Chondrocyte (in vitro differentiated cells): ENCODE data around the gene CDC73. TPM values are rescaled to one million over a fixed set of nuclear protein-coding genes. Genes with fewer than 3 reads are reported as not detected.
"Not testable (repeated sequence)": the region's sequence is repeated elsewhere in the genome, so short reads cannot be mapped to it uniquely, and the experiment has no call there.

Experiments used
- DNase-seq: peaks from one replicate; pipeline ENCODE4 v3.0.0; 2021; ENCODE audit warnings: mixed read lengths, low spot score
- H3K27ac Mint-ChIP-seq: one replicate; pipeline ENCODE4 v1.8.0; 2021; ENCODE audit warnings: mild to moderate bottlenecking, moderate library complexity, mixed read lengths; ENCODE audit not compliant: unreplicated experiment
- H3K27me3 Mint-ChIP-seq: 2 replicates; pipeline ENCODE4 v1.8.0; 2021; ENCODE audit warnings: low read depth, mixed read lengths
- H3K36me3 Mint-ChIP-seq: 2 replicates; pipeline ENCODE4 v1.8.0; 2021; ENCODE audit warnings: low read depth, mixed read lengths
- H3K4me1 Mint-ChIP-seq: 2 replicates; pipeline ENCODE4 v1.8.0; 2021; ENCODE audit warnings: low read depth, mild to moderate bottlenecking, mixed read lengths
- H3K4me3 Mint-ChIP-seq: one replicate; pipeline ENCODE4 v1.8.0; 2021; ENCODE audit warnings: mild to moderate bottlenecking, moderate library complexity, mixed read lengths; ENCODE audit not compliant: unreplicated experiment
- H3K9me3 Mint-ChIP-seq: 2 replicates; pipeline ENCODE4 v1.8.0; 2021; ENCODE audit warnings: low read depth, mixed read lengths
- CTCF ChIP-seq: fragments of 200-600 bp; sonication (generic); IDR thresholded peaks from 2 replicates; pipeline ENCODE4 v1.5.0; 2021; ENCODE audit warnings: antibody characterized with exemption, mild to moderate bottlenecking, moderate library complexity
- total RNA-seq: library from RNA; stranded (reverse); gene quantifications from 3 replicates; pipeline ENCODE4 v1.2.1, GENCODE V29; 2021

Gene CDC73
- total RNA-seq, 1 donor from 2014 or later, result 69.4 TPM

- H3K36me3 Mint-ChIP-seq, result no peaks in the 10 kb centered on the region
- H3K9me3 Mint-ChIP-seq, result peaks cover 5% of the 10 kb centered on the region
- H3K4me3 Mint-ChIP-seq, result no peak overlapping the region
- peak overlapping the region; percentile 68 for H3K27ac Mint-ChIP-seq
- no peak for DNase-seq
- no peak for TF ChIP-seq CTCF
- H3K4me1 Mint-ChIP-seq, result peaks cover 53% of the 10 kb centered on the region
- H3K27me3 Mint-ChIP-seq, result no peaks in the 10 kb centered on the region
These were observed 7.9 kb upstream of the CDC73 start for GRCh38 chr1:193113992-193114332.

- no peak for DNase-seq
- no peaks in the 10 kb centered on the region for H3K27me3 Mint-ChIP-seq
- no peak for TF ChIP-seq CTCF
- H3K9me3 Mint-ChIP-seq, result peaks cover 5% of the 10 kb centered on the region
- H3K4me3 Mint-ChIP-seq, result no peak overlapping the region
- H3K36me3 Mint-ChIP-seq, result no peaks in the 10 kb centered on the region
- H3K4me1 Mint-ChIP-seq, result peaks cover 53% of the 10 kb centered on the region
- peak overlapping the region; percentile 17 for H3K27ac Mint-ChIP-seq
These were observed 7.2 kb upstream of the CDC73 start for GRCh38 chr1:193114485-193115095.

- H3K9me3 Mint-ChIP-seq, result peaks cover 5% of the 10 kb centered on the region
- H3K4me3 Mint-ChIP-seq, result no peak overlapping the region
- H3K27ac Mint-ChIP-seq, result peak overlapping the region; percentile 82
- DNase-seq, result no peak
- H3K36me3 Mint-ChIP-seq, result no peaks in the 10 kb centered on the region
- H3K4me1 Mint-ChIP-seq, result peaks cover 46% of the 10 kb centered on the region
- no peak for TF ChIP-seq CTCF
- no peaks in the 10 kb centered on the region for H3K27me3 Mint-ChIP-seq
These were observed 6.1 kb upstream of the CDC73 start for GRCh38 chr1:193115629-193116227.

GRCh38 chr1:193117167-193117566, 4.7 kb upstream of the CDC73 start:
- H3K4me1 Mint-ChIP-seq, result peaks cover 36% of the 10 kb centered on the region
- H3K4me3 Mint-ChIP-seq, H3K27me3 Mint-ChIP-seq, H3K27ac Mint-ChIP-seq, H3K36me3 Mint-ChIP-seq, DNase-seq, H3K9me3 Mint-ChIP-seq: not testable (repeated sequence)

- Mint-ChIP-seq H3K27me3 (no peaks in the 10 kb centered on the region), H3K4me3 (no peak overlapping the region), H3K36me3 (no peaks in the 10 kb centered on the region), H3K27ac (no peak overlapping the region), H3K9me3 (peaks cover 5% of the 10 kb centered on the region), H3K4me1 (peaks cover 38% of the 10 kb centered on the region)
- no peak for DNase-seq
- TF ChIP-seq CTCF, result no peak
These were observed 3.6 kb upstream of the CDC73 start for GRCh38 chr1:193118194-193118593.
